HepG2 (cell line): ENCODE results near the gene VAC14. TPM values are rescaled to one million over a fixed set of nuclear protein-coding genes. Genes with fewer than 3 reads are reported as not detected.
A peak's percentile ranks its signal among the peaks of the same experiment; 100 is the strongest.

ENCODE experiments used
- AGO2 ChIP-seq: fragments of 200-400 bp; formaldehyde crosslinking; optimal IDR thresholded peaks from 2 replicates; pipeline ENCODE3; 2017; ENCODE audit warnings: mild to moderate bottlenecking, low read depth, low read length, moderate library complexity
- BATF2 ChIP-seq: sonication (generic); formaldehyde crosslinking; IDR thresholded peaks from 2 replicates; pipeline ENCODE4 v1.8.0; 2022; ENCODE audit warnings: mild to moderate bottlenecking, missing genetic modification reagents, moderate library complexity
- CBX5 ChIP-seq: sonication (generic); formaldehyde crosslinking; IDR thresholded peaks from 2 replicates; pipeline ENCODE4 v1.4.0; 2020; ENCODE audit warnings: missing genetic modification reagents, borderline replicate concordance
- CENPBD1 ChIP-seq: sonication (generic); formaldehyde crosslinking; IDR thresholded peaks from 2 replicates; pipeline ENCODE4 v1.8.0; 2022; ENCODE audit warnings: missing genetic modification reagents, low read depth, mild to moderate bottlenecking, borderline replicate concordance
- CENPT ChIP-seq: sonication (generic); formaldehyde crosslinking; IDR thresholded peaks from 2 replicates; pipeline ENCODE4 v1.8.0; 2022; ENCODE audit warnings: low read depth, mild to moderate bottlenecking, moderate library complexity, missing genetic modification reagents
- HIVEP1 ChIP-seq: sonication (generic); formaldehyde crosslinking; IDR thresholded peaks from 2 replicates; pipeline ENCODE4 v1.4.0; 2020; ENCODE audit warnings: mild to moderate bottlenecking, missing genetic modification reagents
- ISL2 ChIP-seq: sonication (generic); formaldehyde crosslinking; IDR thresholded peaks from 2 replicates; pipeline ENCODE4 v1.5.0; 2020; ENCODE audit warnings: missing genetic modification reagents
- KDM1A ChIP-seq: IDR thresholded peaks from 2 replicates; pipeline ENCODE4 v1.6.1; 2016; ENCODE audit warnings: missing compliant biosample characterization
- MIER2 ChIP-seq: IDR thresholded peaks from 2 replicates; pipeline ENCODE4 v1.6.1; 2016; ENCODE audit warnings: missing biosample characterization, missing genetic modification reagents
- NCOA2 ChIP-seq: sonication (generic); formaldehyde crosslinking; IDR thresholded peaks from 2 replicates; pipeline ENCODE4 v1.8.0; 2022; ENCODE audit warnings: inconsistent platforms
- NR3C1 ChIP-seq: sonication (generic); formaldehyde crosslinking; IDR thresholded peaks from 2 replicates; pipeline ENCODE4 v1.4.0; 2020; ENCODE audit warnings: missing genetic modification reagents
- POGZ ChIP-seq: sonication (generic); formaldehyde crosslinking; IDR thresholded peaks from 2 replicates; pipeline ENCODE4 v1.4.0; 2020; ENCODE audit warnings: mild to moderate bottlenecking, missing genetic modification reagents
- RBFOX2 ChIP-seq: fragments of 200-400 bp; formaldehyde crosslinking; IDR thresholded peaks from 2 replicates; pipeline ENCODE4 v1.6.1; 2017; ENCODE audit warnings: low read depth, mild to moderate bottlenecking, low read length
- SALL2 ChIP-seq: sonication (generic); formaldehyde crosslinking; IDR thresholded peaks from 2 replicates; pipeline ENCODE4 v1.8.1; 2023; ENCODE audit warnings: mild to moderate bottlenecking, missing genetic modification reagents, inconsistent platforms
- SAP130 ChIP-seq: IDR thresholded peaks from 2 replicates; pipeline ENCODE4 v1.6.1; 2016; ENCODE audit warnings: low read depth
- SRY ChIP-seq: sonication (generic); formaldehyde crosslinking; IDR thresholded peaks from 2 replicates; pipeline ENCODE4 v1.8.0; 2022; ENCODE audit warnings: mild to moderate bottlenecking, missing genetic modification reagents
- TEF ChIP-seq: sonication (generic); formaldehyde crosslinking; IDR thresholded peaks from 2 replicates; pipeline ENCODE4 v1.5.0; 2020; ENCODE audit warnings: missing genetic modification reagents
- TOPORS ChIP-seq: sonication (generic); formaldehyde crosslinking; IDR thresholded peaks from 2 replicates; pipeline ENCODE4 v1.8.0; 2023; ENCODE audit warnings: mild to moderate bottlenecking, missing genetic modification reagents
- XRCC5 ChIP-seq: fragments of 200-400 bp; formaldehyde crosslinking; optimal IDR thresholded peaks from 2 replicates; pipeline ENCODE3; 2017; ENCODE audit warnings: mild to moderate bottlenecking, low read length
- ZBED4 ChIP-seq: sonication (generic); formaldehyde crosslinking; IDR thresholded peaks from 2 replicates; pipeline ENCODE4 v1.4.0; 2020; ENCODE audit warnings: missing genetic modification reagents, borderline replicate concordance
- ZFY ChIP-seq: sonication (generic); formaldehyde crosslinking; IDR thresholded peaks from 2 replicates; pipeline ENCODE4 v1.4.0; 2020; ENCODE audit warnings: missing genetic modification reagents
- ZMYM2 ChIP-seq: sonication (generic); formaldehyde crosslinking; IDR thresholded peaks from 2 replicates; pipeline ENCODE4 v1.8.0; 2022; ENCODE audit warnings: mild to moderate bottlenecking, missing genetic modification reagents
- ZNF264 ChIP-seq: sonication (generic); formaldehyde crosslinking; IDR thresholded peaks from 2 replicates; pipeline ENCODE4 v1.4.0; 2020; ENCODE audit warnings: missing genetic modification reagents
- ZNF274 ChIP-seq: sonication (generic); formaldehyde crosslinking; IDR thresholded peaks from 2 replicates; pipeline ENCODE4 v1.5.1; 2020; ENCODE audit warnings: mild to moderate bottlenecking, missing genetic modification reagents
- ZNF326 ChIP-seq: sonication (generic); formaldehyde crosslinking; IDR thresholded peaks from 2 replicates; pipeline ENCODE4 v1.4.0; 2020; ENCODE audit warnings: missing genetic modification reagents, borderline replicate concordance
- ZNF441 ChIP-seq: sonication (generic); formaldehyde crosslinking; IDR thresholded peaks from 2 replicates; pipeline ENCODE4 v1.7.0; 2021; ENCODE audit warnings: missing genetic modification reagents, borderline replicate concordance
- ZSCAN9 ChIP-seq: IDR thresholded peaks from 2 replicates; pipeline ENCODE4 v1.6.1; 2016; ENCODE audit warnings: borderline replicate concordance
- polyA plus RNA-seq, 8 experiments: library from polyadenylated mRNA; depleted of rRNA in 3 of 8; stranded (reverse) in 7 of 8; unstranded in 1 of 8; fragments of >200 nt; fragmentation: Illumina TruSeq in 4 of 8; extraction: Trizol in 4 of 8; gene quantifications; 2 replicates each; pipeline versions ENCODE4 v1.2.1 to v1.2.3, GENCODE V29; 2011 to 2016; ENCODE audit warnings: low read depth in 4 of 8, missing spikeins in 1 of 8, mixed read lengths in 1 of 8; ENCODE audit not compliant: insufficient read depth in 1 of 8
- total RNA-seq, 5 experiments: library from RNA; depleted of rRNA; stranded (reverse); fragments of >200 nt; fragmentation: Illumina TruSeq; extraction: Trizol; gene quantifications; 2 replicates each; pipeline ENCODE4 v1.2.3, GENCODE V29; 2016; ENCODE audit warnings: low read depth in 1 of 5

Gene VAC14
- total and polyA plus RNA-seq, 2 of the 13 experiments (the other 11 are each of a cell fraction or from before 2014, with no cell fraction given): 23.5 to 24.6 TPM

GRCh38 chr16:70725024-70725911, 75.7 kb downstream of the VAC14 start (continued):
- peak; percentile 87 for TF ChIP-seq NCOA2 (CRISPR knock-in tag)
- TF ChIP-seq HIVEP1 (CRISPR knock-in tag): no peak
- peak; percentile 61; the same call in 1 of the 2 replicates for TF ChIP-seq BATF2 (CRISPR knock-in tag)
- peak; percentile 64; the same call in 1 of the 2 replicates for TF ChIP-seq ZNF274 (CRISPR knock-in tag)
- TF ChIP-seq ZNF326 (CRISPR knock-in tag): no peak
- TF ChIP-seq ZBED4 (CRISPR knock-in tag): peak; percentile 99
- TF ChIP-seq RBFOX2: peak; percentile 95
- TF ChIP-seq ZMYM2: no peak
- TF ChIP-seq ZFY (CRISPR knock-in tag): peak; percentile 85
- TF ChIP-seq SRY (CRISPR knock-in tag): peak; percentile 32; the same call in 1 of the 2 replicates
- TF ChIP-seq TOPORS: no peak; the same call in 1 of the 2 replicates
- no peak for TF ChIP-seq CENPT (CRISPR knock-in tag)
- TF ChIP-seq CBX5 (CRISPR knock-in tag): peak; percentile 87; the same call in 1 of the 2 replicates
- peak; percentile 30; the same call in 1 of the 2 replicates for TF ChIP-seq MIER2 (CRISPR knock-in tag)
- TF ChIP-seq ZNF264: peak; percentile 62
- peak; percentile 95 for TF ChIP-seq AGO2
- TF ChIP-seq TEF (CRISPR knock-in tag): peak; percentile 92
- TF ChIP-seq SAP130 (CRISPR knock-in tag): peak; percentile 96
- TF ChIP-seq SALL2 (CRISPR knock-in tag): no peak; the same call in 1 of the 2 replicates
- no peak for TF ChIP-seq ZNF441 (CRISPR knock-in tag)
- TF ChIP-seq KDM1A (CRISPR knock-in tag): no peak
- TF ChIP-seq NR3C1 (CRISPR knock-in tag): no peak
- TF ChIP-seq ISL2 (CRISPR knock-in tag): peak; percentile 79
- peak; percentile 6 for TF ChIP-seq XRCC5
- TF ChIP-seq POGZ (CRISPR knock-in tag): peak; percentile 60
- TF ChIP-seq ZSCAN9: peak; percentile 89
- no peak for TF ChIP-seq CENPBD1
